NCI-H146 (cell line): ENCODE data around the gene PNPLA7.
A peak's percentile ranks its signal among the peaks of the same experiment; 100 is the strongest.

Experiments used
- DNase-seq: peaks from one replicate; lab custom pipeline; 2025; lab: John Stamatoyannopoulos, UW

Gene PNPLA7

GRCh38 chr9:137449931-137450538 lies 100.2 kb downstream of the PNPLA7 start:
- no peak for DNase-seq

GRCh38 chr9:137449081-137449844 lies 100.9 kb downstream of the PNPLA7 start:
- no peak for DNase-seq

GRCh38 chr9:137448602-137448962 lies 101.6 kb downstream of the PNPLA7 start:
- no peak for DNase-seq

- no peak for DNase-seq
Measured at GRCh38 chr9:137447722-137448601, 102.2 kb downstream of the PNPLA7 start.

GRCh38 chr9:137446851-137447471 lies 103.2 kb downstream of the PNPLA7 start:
- no peak for DNase-seq

- DNase-seq = peak; percentile 44
Measured at GRCh38 chr9:137445930-137446431, 104.2 kb downstream of the PNPLA7 start.

GRCh38 chr9:137445275-137445807 lies 104.9 kb downstream of the PNPLA7 start:
- peak; percentile 68 for DNase-seq

- no peak for DNase-seq
Measured at GRCh38 chr9:137444106-137444790, 106.0 kb downstream of the PNPLA7 start.

- no peak for DNase-seq
Measured at GRCh38 chr9:137441935-137442321, 108.3 kb downstream of the PNPLA7 start.

GRCh38 chr9:137441289-137441934 lies 108.8 kb downstream of the PNPLA7 start, which contains the start of gene ENTPD8:
TSS of gene ENTPD8 (minus strand) at chr9:137441357. CDS start at chr9:137438285, 3,072 bp downstream.
- peak; percentile 94 for DNase-seq

- DNase-seq = no peak
Measured at GRCh38 chr9:137439158-137439714, 111.0 kb downstream of the PNPLA7 start.

GRCh38 chr9:137438591-137439157 lies 111.5 kb downstream of the PNPLA7 start:
- no peak for DNase-seq

GRCh38 chr9:137437691-137438590 lies 112.3 kb downstream of the PNPLA7 start:
- DNase-seq = no peak

GRCh38 chr9:137436761-137437600 lies 113.2 kb downstream of the PNPLA7 start:
- no peak for DNase-seq

- DNase-seq = no peak
Measured at GRCh38 chr9:137435980-137436760, 114.0 kb downstream of the PNPLA7 start.

- no peak for DNase-seq
Measured at GRCh38 chr9:137435381-137435891, 114.8 kb downstream of the PNPLA7 start.
